ENCODE results near the gene C19orf18. TPM values are rescaled to one million over a fixed set of nuclear protein-coding genes. Genes with fewer than 3 reads are reported as not detected.
"Not testable (repeated sequence)": the region's sequence is repeated elsewhere in the genome, so short reads cannot be mapped to it uniquely, and the experiment has no call there.

C19orf18 gene
- not detected in 2 replicates for total RNA-seq

- Mint-ChIP-seq H3K4me1 (no peaks in the 10 kb centered on the region), H3K4me3 (no peak within 1 kb of the TSS), H3K27me3 (no peaks in the 10 kb centered on the region), H3K27ac (no peak within 1 kb of the TSS), H3K36me3 (ENCODE audit: low read depth) (peaks cover 11% of the 10 kb centered on the region), H3K9me3 (peaks cover 17% of the 10 kb centered on the region)
- intact Hi-C loops (cut with micrococcal nuclease): no loop called here
- DNase-seq: no peak
Observed at GRCh38 chr19:57974434-57974833, at the start of gene C19orf18. Gene C19orf18 (minus strand): TSS chr19:57974534. CDS start chr19:57974432, 102 bp downstream.

- H3K27ac Mint-ChIP-seq: no peak overlapping the region
- H3K4me1 Mint-ChIP-seq: no peaks in the 10 kb centered on the region
- intact Hi-C loops (cut with micrococcal nuclease): loop anchor here (5.0 kb wide), 1 partner anchor 135 kb away; no protein-coding TSS in a partner anchor
- no peak for DNase-seq
- peaks cover 3% of the 10 kb centered on the region for H3K36me3 Mint-ChIP-seq (ENCODE audit: low read depth)
- H3K4me3 Mint-ChIP-seq: no peak overlapping the region
- peaks cover 8% of the 10 kb centered on the region for H3K9me3 Mint-ChIP-seq
- no peaks in the 10 kb centered on the region for H3K27me3 Mint-ChIP-seq
Observed at GRCh38 chr19:58022283-58022660, 47.9 kb upstream of the C19orf18 start.

GRCh38 chr19:58021541-58022282 lies 47.4 kb upstream of the C19orf18 start:
- H3K27ac Mint-ChIP-seq: no peak overlapping the region
- DNase-seq: peak; percentile 61
- H3K4me1 Mint-ChIP-seq: no peaks in the 10 kb centered on the region
- peaks cover 8% of the 10 kb centered on the region for H3K9me3 Mint-ChIP-seq
- no peak overlapping the region for H3K4me3 Mint-ChIP-seq
- peaks cover 3% of the 10 kb centered on the region for H3K36me3 Mint-ChIP-seq (ENCODE audit: low read depth)
- no peaks in the 10 kb centered on the region for H3K27me3 Mint-ChIP-seq
- intact Hi-C loops (cut with micrococcal nuclease): loop anchor here (5.0 kb wide), 1 partner anchor 136 kb away; no protein-coding TSS in a partner anchor

GRCh38 chr19:58020129-58020528 lies 45.8 kb upstream of the C19orf18 start:
- no peaks in the 10 kb centered on the region for H3K27me3 Mint-ChIP-seq

GRCh38 chr19:58014141-58014540 lies 39.8 kb upstream of the C19orf18 start:
- H3K27me3 Mint-ChIP-seq: no peaks in the 10 kb centered on the region
- H3K27ac Mint-ChIP-seq: no peak overlapping the region
- H3K4me1 Mint-ChIP-seq: no peaks in the 10 kb centered on the region
- no peak overlapping the region for H3K4me3 Mint-ChIP-seq
- peaks cover 4% of the 10 kb centered on the region for H3K36me3 Mint-ChIP-seq (ENCODE audit: low read depth)
- H3K9me3 Mint-ChIP-seq: peaks cover 33% of the 10 kb centered on the region
- intact Hi-C loops (cut with micrococcal nuclease): no loop called here
- DNase-seq: no peak

More at GRCh38 chr19:58020129-58020528, 45.8 kb upstream of the C19orf18 start:
- intact Hi-C loops (cut with micrococcal nuclease): loop anchor here (5.0 kb wide), 1 partner anchor 137 kb away; no protein-coding TSS in a partner anchor
- Mint-ChIP-seq H3K4me1 (no peaks in the 10 kb centered on the region), H3K4me3 (no peak overlapping the region), H3K9me3 (peaks cover 13% of the 10 kb centered on the region), H3K27ac (no peak overlapping the region), H3K36me3 (ENCODE audit: low read depth) (peaks cover 3% of the 10 kb centered on the region)
- no peak for DNase-seq

- H3K9me3 Mint-ChIP-seq: peaks cover 36% of the 10 kb centered on the region
- DNase-seq: no peak
- H3K4me1 Mint-ChIP-seq: no peaks in the 10 kb centered on the region
- peaks cover 24% of the 10 kb centered on the region for H3K36me3 Mint-ChIP-seq (ENCODE audit: low read depth)
- peak overlapping the region; percentile 37 for H3K27ac Mint-ChIP-seq
- intact Hi-C loops (cut with micrococcal nuclease): no loop called here
- H3K27me3 Mint-ChIP-seq: no peaks in the 10 kb centered on the region
- H3K4me3 Mint-ChIP-seq: peak overlapping the region; percentile 80
Observed at GRCh38 chr19:58010507-58010906, 36.2 kb upstream of the C19orf18 start.

- DNase-seq: peak; percentile 91
- intact Hi-C loops (cut with micrococcal nuclease): loop anchor here (10.0 kb wide), 1 partner anchor 265 kb away; the partner anchor contains the start of gene ZNF776
- Mint-ChIP-seq H3K9me3 (peaks cover 36% of the 10 kb centered on the region), H3K27me3 (no peaks in the 10 kb centered on the region), H3K4me3 (peak overlapping the region; percentile 80), H3K27ac (peak overlapping the region; percentile 58), H3K4me1 (no peaks in the 10 kb centered on the region), H3K36me3 (ENCODE audit: low read depth) (peaks cover 31% of the 10 kb centered on the region)
Observed at GRCh38 chr19:58009666-58010301, 35.5 kb upstream of the C19orf18 start.

- Mint-ChIP-seq H3K9me3 (peaks cover 39% of the 10 kb centered on the region), H3K4me1 (no peaks in the 10 kb centered on the region), H3K36me3 (ENCODE audit: low read depth) (peaks cover 36% of the 10 kb centered on the region), H3K4me3 (peak overlapping the region; percentile 80), H3K27ac (no peak overlapping the region), H3K27me3 (no peaks in the 10 kb centered on the region)
- intact Hi-C loops (cut with micrococcal nuclease): loop anchor here (10.0 kb wide), 1 partner anchor 264 kb away; the partner anchor contains the start of gene ZNF776
- DNase-seq: no peak
Observed at GRCh38 chr19:58009301-58009665, 34.9 kb upstream of the C19orf18 start.

- DNase-seq, H3K27ac Mint-ChIP-seq, H3K4me1 Mint-ChIP-seq, H3K27me3 Mint-ChIP-seq: not testable (repeated sequence)
- intact Hi-C loops (cut with micrococcal nuclease): loop anchor here (10.0 kb wide), 1 partner anchor 264 kb away; the partner anchor contains the start of gene ZNF776
- H3K4me3 Mint-ChIP-seq: peak overlapping the region; percentile 80
- H3K36me3 Mint-ChIP-seq (ENCODE audit: low read depth): peaks cover 41% of the 10 kb centered on the region
- peaks cover 42% of the 10 kb centered on the region for H3K9me3 Mint-ChIP-seq
Observed at GRCh38 chr19:58008877-58009276, 34.5 kb upstream of the C19orf18 start.

- intact Hi-C loops (cut with micrococcal nuclease): loop anchor here (10.0 kb wide), 1 partner anchor 262 kb away; the partner anchor contains the start of gene ZNF776
- H3K4me1 Mint-ChIP-seq: peaks cover 3% of the 10 kb centered on the region
- H3K27ac Mint-ChIP-seq: no peak overlapping the region
- H3K4me3 Mint-ChIP-seq: no peak overlapping the region
- DNase-seq: no peak
- H3K9me3 Mint-ChIP-seq: peaks cover 35% of the 10 kb centered on the region
- H3K36me3 Mint-ChIP-seq (ENCODE audit: low read depth): peaks cover 51% of the 10 kb centered on the region
- no peaks in the 10 kb centered on the region for H3K27me3 Mint-ChIP-seq
Observed at GRCh38 chr19:58007285-58007684, 33.0 kb upstream of the C19orf18 start.

GRCh38 chr19:58003174-58003828 lies 29.0 kb upstream of the C19orf18 start:
- DNase-seq: no peak
- H3K27ac Mint-ChIP-seq: peak overlapping the region; percentile 88

GRCh38 chr19:58002384-58003173 lies 28.2 kb upstream of the C19orf18 start, which contains the start of gene ZNF606:
Gene ZNF606 (minus strand): TSS chr19:58002820. CDS start chr19:58001319, 1,501 bp downstream.
- peak; percentile 95 for DNase-seq
- Mint-ChIP-seq H3K27me3 (no peaks in the 10 kb centered on the region), H3K36me3 (ENCODE audit: low read depth) (peaks cover 82% of the 10 kb centered on the region), H3K27ac (peak within 1 kb of the TSS; percentile 88), H3K9me3 (peaks cover 33% of the 10 kb centered on the region), H3K4me3 (peak within 1 kb of the TSS; percentile 84), H3K4me1 (peaks cover 11% of the 10 kb centered on the region)
- intact Hi-C loops (cut with micrococcal nuclease): loop anchor here (1.0 to 10.0 kb wide), 5 partner anchors 56 to 567 kb away; partner anchors contain the start of genes ZNF256, ZNF417, ZNF749 and ZNF776

More at GRCh38 chr19:58003174-58003828, 29.0 kb upstream of the C19orf18 start:
- H3K9me3 Mint-ChIP-seq: peaks cover 35% of the 10 kb centered on the region
- peak overlapping the region; percentile 84 for H3K4me3 Mint-ChIP-seq
- H3K36me3 Mint-ChIP-seq (ENCODE audit: low read depth): peaks cover 76% of the 10 kb centered on the region
- intact Hi-C loops (cut with micrococcal nuclease): loop anchor here (2.0 to 10.0 kb wide), 4 partner anchors 56 to 258 kb away; partner anchors contain the start of genes ZNF256, ZNF417 and ZNF776
- no peaks in the 10 kb centered on the region for H3K27me3 Mint-ChIP-seq
- peaks cover 11% of the 10 kb centered on the region for H3K4me1 Mint-ChIP-seq
